GM12891 (cell line): Measurements from ENCODE around the gene PFKFB1.

ENCODE experiments used
- DNase-seq: peaks from one replicate; pipeline ENCODE4 v3.0.0; 2011; ENCODE audit warnings: low spot score; ENCODE audit not compliant: insufficient read length
- FAIRE-seq: peaks from 2 replicates; lab custom pipeline; 2011; peaks lifted over from hg19 to GRCh38; lab: Jason Lieb, UNC
- PAX5 ChIP-seq: IDR thresholded peaks from 2 replicates; pipeline ENCODE4 v1.6.1; 2011; ENCODE audit warnings: low read length, moderate library complexity, mild to moderate bottlenecking; ENCODE audit not compliant: insufficient read depth, severe bottlenecking
- POLR2A ChIP-seq: IDR thresholded peaks from 2 replicates; pipeline ENCODE4 v1.6.1; 2011; ENCODE audit warnings: low read depth, low read length, control low read depth
- POLR2AphosphoS5 ChIP-seq: IDR thresholded peaks from 2 replicates; pipeline ENCODE4 v1.6.1; 2011; ENCODE audit warnings: low read depth, low read length, control low read depth
- POU2F2 ChIP-seq: IDR thresholded peaks from 2 replicates; pipeline ENCODE4 v1.6.1; 2011; ENCODE audit warnings: low read depth, mild to moderate bottlenecking, control low read depth, low read length, moderate library complexity
- SPI1 ChIP-seq: IDR thresholded peaks from 2 replicates; pipeline ENCODE4 v1.6.1; 2011; ENCODE audit warnings: low read depth, low read length, control low read depth
- TAF1 ChIP-seq: IDR thresholded peaks from 2 replicates; pipeline ENCODE4 v1.6.1; 2011; ENCODE audit warnings: low read depth, low read length, control low read depth

Gene PFKFB1

GRCh38 chrX:54923376-54923775, 70.6 kb downstream of the PFKFB1 start:
- FAIRE-seq, result no peak
- TF ChIP-seq POLR2A (no peak), PAX5 (no peak), POU2F2 (no peak), POLR2AphosphoS5 (no peak), TAF1 (no peak), SPI1 (no peak)
- no peak for DNase-seq

- FAIRE-seq (peak; percentile 65), DNase-seq (no peak)
- no peak for TF ChIP-seq TAF1
- no peak for TF ChIP-seq POLR2AphosphoS5
- no peak for TF ChIP-seq SPI1
- no peak for TF ChIP-seq POLR2A
- TF ChIP-seq PAX5, result no peak
- TF ChIP-seq POU2F2, result no peak
Observed at GRCh38 chrX:54922547-54922946, 71.4 kb downstream of the PFKFB1 start.

GRCh38 chrX:54921427-54922021, 72.5 kb downstream of the PFKFB1 start:
- FAIRE-seq, result peak; percentile 92
- DNase-seq, result peak; percentile 25
- TF ChIP-seq TAF1 (no peak), POLR2A (no peak), SPI1 (no peak), POLR2AphosphoS5 (no peak), PAX5 (no peak), POU2F2 (no peak)

GRCh38 chrX:54920610-54921426, 73.2 kb downstream of the PFKFB1 start, which contains the start of gene TRO:
TRO (plus strand) TSS chrX:54920824; CDS start chrX:54922247, 1,423 bp downstream.
- peak; percentile 89 for FAIRE-seq
- no peak for DNase-seq
- TF ChIP-seq PAX5 (no peak), POLR2A (no peak), POLR2AphosphoS5 (no peak), POU2F2 (no peak), TAF1 (no peak), SPI1 (no peak)

- FAIRE-seq (no peak), DNase-seq (no peak)
- TF ChIP-seq POU2F2 (no peak), POLR2A (no peak), SPI1 (no peak), TAF1 (no peak), POLR2AphosphoS5 (no peak), PAX5 (no peak)
Observed at GRCh38 chrX:54909941-54910340, 84.0 kb downstream of the PFKFB1 start.

GRCh38 chrX:54894159-54894558, 99.8 kb downstream of the PFKFB1 start:
- DNase-seq (no peak), FAIRE-seq (no peak)
- TF ChIP-seq SPI1 (no peak), PAX5 (no peak), POU2F2 (no peak), POLR2AphosphoS5 (no peak)

- TF ChIP-seq POLR2A (no peak), TAF1 (no peak), POLR2AphosphoS5 (no peak), PAX5 (no peak), POU2F2 (no peak), SPI1 (no peak)
- DNase-seq (no peak), FAIRE-seq (no peak)
Observed at GRCh38 chrX:54891573-54891972, 102.4 kb downstream of the PFKFB1 start.

GRCh38 chrX:54885740-54886139, 108.2 kb downstream of the PFKFB1 start:
- DNase-seq (no peak), FAIRE-seq (no peak)
- TF ChIP-seq POLR2A (no peak), PAX5 (no peak), TAF1 (no peak), POLR2AphosphoS5 (no peak), SPI1 (no peak), POU2F2 (no peak)
